Gastroesophageal sphincter (tissue), 3 donors: ENCODE data around the gene VAV3.

Source experiments
- CTCF ChIP-seq, 4 experiments: fragments of 200-600 bp in 2 of 4; fragments of 450-650 bp in 2 of 4; sonication (generic) in 1 of 4; IDR thresholded peaks; one replicate each; pipeline ENCODE4 v1.5.1; 2017 to 2019; ENCODE audit warnings: antibody characterized with exemption in 4 of 4, mild to moderate bottlenecking in 2 of 4, moderate library complexity in 2 of 4
- EP300 ChIP-seq: sonication (generic); formaldehyde crosslinking; IDR thresholded peaks from one replicate; pipeline ENCODE4 v1.6.1; 2017; ENCODE audit warnings: antibody characterized with exemption, mild to moderate bottlenecking
- POLR2A ChIP-seq, 2 donors: fragments of 450-650 bp; IDR thresholded peaks; one replicate each; pipeline ENCODE4 v1.6.1; 2017; ENCODE audit warnings: antibody characterized with exemption in 2 of 2, mild to moderate bottlenecking in 2 of 2, moderate library complexity in 1 of 2
- POLR2AphosphoS5 ChIP-seq: sonication (generic); formaldehyde crosslinking; IDR thresholded peaks from one replicate; pipeline ENCODE4 v1.6.1; 2017; ENCODE audit warnings: antibody characterized with exemption

- TF ChIP-seq CTCF (IDR thresholded peaks at IDR 0.05): no peak
- no peak for TF ChIP-seq EP300
- no peak for TF ChIP-seq POLR2AphosphoS5
- TF ChIP-seq POLR2A (IDR thresholded peaks at IDR 0.05): no peak
Observed at GRCh38 chr1:107831921-107832320, 133.1 kb downstream of the VAV3 start.
